Parathyroid adenoma (tissue), 2 donors: ENCODE measurements around the gene ENOX1.

Source experiments
- H2AFZ ChIP-seq: fragments of 300-600 bp; sonication (generic); one replicate; pipeline ENCODE4 v1.7.0; 2017; ENCODE audit warnings: antibody characterized with exemption, mild to moderate bottlenecking
- H3K27ac ChIP-seq: fragments of 300-600 bp; sonication (generic); one replicate; pipeline ENCODE4 v1.7.0; 2017
- H3K27me3 ChIP-seq: fragments of 300-600 bp; sonication (generic); one replicate; pipeline ENCODE4 v1.7.0; 2017; ENCODE audit warnings: low read length; ENCODE audit not compliant: control insufficient read depth, insufficient read depth
- H3K36me3 ChIP-seq: fragments of 300-600 bp; sonication (generic); one replicate; pipeline ENCODE4 v1.7.0; 2017; ENCODE audit warnings: low read length; ENCODE audit not compliant: control insufficient read depth, insufficient read depth
- H3K4me1 ChIP-seq: fragments of 300-600 bp; sonication (generic); one replicate; pipeline ENCODE4 v1.7.0; 2017; ENCODE audit warnings: control low read depth
- H3K4me2 ChIP-seq: fragments of 300-600 bp; sonication (generic); one replicate; pipeline ENCODE4 v1.7.0; 2017; ENCODE audit warnings: low read length
- H3K4me3 ChIP-seq: fragments of 300-600 bp; sonication (generic); one replicate; pipeline ENCODE4 v1.7.0; 2017; ENCODE audit warnings: low read depth, low read length
- H3K79me2 ChIP-seq: fragments of 300-600 bp; sonication (generic); one replicate; pipeline ENCODE4 v1.7.0; 2017; ENCODE audit warnings: control low read depth
- H3K9ac ChIP-seq: fragments of 300-600 bp; sonication (generic); one replicate; pipeline ENCODE4 v1.7.0; 2017; ENCODE audit warnings: mild to moderate bottlenecking
- H3K9me3 ChIP-seq: fragments of 300-600 bp; sonication (generic); one replicate; pipeline ENCODE4 v1.7.0; 2017; ENCODE audit warnings: low read length; ENCODE audit not compliant: control insufficient read depth
- TF ChIP-seq, protein P1 (sequence below): fragments of 300-600 bp; sonication (generic); IDR thresholded peaks from one replicate; pipeline ENCODE4 v1.7.0; 2017; ENCODE audit warnings: antibody characterized with exemption, mild to moderate bottlenecking
- donor health status: primary hyperparathyroidism.

Gene ENOX1

DNA sequence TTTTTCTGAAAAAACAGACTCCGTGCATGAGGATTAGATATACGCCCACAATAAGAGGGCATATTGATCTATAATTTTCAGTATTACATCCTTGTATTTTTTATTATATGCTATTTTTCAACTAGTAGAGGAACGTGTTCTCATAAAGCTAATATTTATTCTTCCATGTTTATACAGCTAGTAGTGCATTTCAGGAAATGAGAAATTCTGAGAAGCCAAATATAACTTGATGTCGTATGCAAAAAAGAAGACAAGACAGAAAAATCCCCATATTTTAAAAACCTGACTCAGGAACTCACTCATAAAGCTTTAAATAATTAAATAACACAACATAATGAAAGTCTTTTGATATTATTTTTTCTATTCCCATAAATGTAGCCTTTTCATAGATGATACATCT lies 308.6 kb downstream of the ENOX1 start:
- Histone ChIP-seq H3K9ac (no peak overlapping the region), H3K27ac (no peak overlapping the region), H3K9me3 (no peaks in the 10 kb centered on the region), H3K4me3 (no peak overlapping the region), H3K36me3 (no peaks in the 10 kb centered on the region), H2AFZ (no peak overlapping the region), H3K4me2 (no peak overlapping the region), H3K79me2 (no peaks in the 10 kb centered on the region), H3K4me1 (no peaks in the 10 kb centered on the region), H3K27me3 (no peaks in the 10 kb centered on the region)
- TF ChIP-seq, protein P1, sequence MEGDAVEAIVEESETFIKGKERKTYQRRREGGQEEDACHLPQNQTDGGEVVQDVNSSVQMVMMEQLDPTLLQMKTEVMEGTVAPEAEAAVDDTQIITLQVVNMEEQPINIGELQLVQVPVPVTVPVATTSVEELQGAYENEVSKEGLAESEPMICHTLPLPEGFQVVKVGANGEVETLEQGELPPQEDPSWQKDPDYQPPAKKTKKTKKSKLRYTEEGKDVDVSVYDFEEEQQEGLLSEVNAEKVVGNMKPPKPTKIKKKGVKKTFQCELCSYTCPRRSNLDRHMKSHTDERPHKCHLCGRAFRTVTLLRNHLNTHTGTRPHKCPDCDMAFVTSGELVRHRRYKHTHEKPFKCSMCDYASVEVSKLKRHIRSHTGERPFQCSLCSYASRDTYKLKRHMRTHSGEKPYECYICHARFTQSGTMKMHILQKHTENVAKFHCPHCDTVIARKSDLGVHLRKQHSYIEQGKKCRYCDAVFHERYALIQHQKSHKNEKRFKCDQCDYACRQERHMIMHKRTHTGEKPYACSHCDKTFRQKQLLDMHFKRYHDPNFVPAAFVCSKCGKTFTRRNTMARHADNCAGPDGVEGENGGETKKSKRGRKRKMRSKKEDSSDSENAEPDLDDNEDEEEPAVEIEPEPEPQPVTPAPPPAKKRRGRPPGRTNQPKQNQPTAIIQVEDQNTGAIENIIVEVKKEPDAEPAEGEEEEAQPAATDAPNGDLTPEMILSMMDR = no peak

DNA sequence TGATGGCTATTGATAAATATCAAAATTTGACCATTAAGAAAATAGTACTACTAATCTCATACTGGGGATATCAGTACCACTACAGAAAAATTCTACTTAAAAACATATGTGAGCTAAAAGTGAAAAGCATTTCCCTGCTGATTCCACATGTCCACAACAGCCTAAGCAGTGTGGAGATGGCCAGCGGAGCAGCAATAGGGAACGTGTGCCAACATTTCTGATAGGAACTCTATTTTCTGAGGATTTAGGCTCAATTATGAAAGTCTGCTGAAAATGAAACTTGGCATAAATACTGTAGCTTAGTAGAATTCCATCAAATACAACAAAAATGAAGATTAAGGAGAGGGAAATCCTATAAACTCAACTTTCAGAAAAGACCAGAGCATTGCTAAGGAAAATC lies 311.6 kb downstream of the ENOX1 start:
- Histone ChIP-seq H3K9me3 (no peaks in the 10 kb centered on the region), H3K27ac (no peak overlapping the region), H3K9ac (no peak overlapping the region), H2AFZ (no peak overlapping the region), H3K4me3 (no peak overlapping the region), H3K4me2 (no peak overlapping the region), H3K79me2 (no peaks in the 10 kb centered on the region), H3K36me3 (no peaks in the 10 kb centered on the region), H3K27me3 (no peaks in the 10 kb centered on the region), H3K4me1 (no peaks in the 10 kb centered on the region)
- TF ChIP-seq, protein P1 = no peak

DNA sequence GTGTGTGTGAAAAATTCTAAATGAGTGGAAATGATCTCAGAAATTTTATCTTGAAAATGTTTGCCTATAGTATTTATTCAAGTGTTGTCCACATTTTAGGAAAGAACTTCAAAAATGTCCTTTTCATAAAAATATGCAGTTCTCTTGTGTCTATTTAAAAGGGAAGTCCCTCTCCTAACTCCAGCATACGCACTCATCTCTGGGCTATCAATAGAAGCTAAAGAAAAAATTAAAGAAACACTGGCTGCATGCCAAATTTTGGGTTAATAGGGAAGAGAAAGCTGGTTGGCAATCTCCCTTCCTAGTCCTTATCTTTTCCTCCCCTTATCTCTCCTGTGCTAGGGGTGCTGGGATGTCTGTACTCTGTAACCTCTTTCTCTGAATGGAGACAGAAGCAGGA lies 313.3 kb downstream of the ENOX1 start:
- Histone ChIP-seq H2AFZ (no peak overlapping the region), H3K36me3 (no peaks in the 10 kb centered on the region), H3K4me3 (no peak overlapping the region), H3K79me2 (no peaks in the 10 kb centered on the region), H3K27me3 (no peaks in the 10 kb centered on the region), H3K9ac (no peak overlapping the region), H3K4me2 (no peak overlapping the region), H3K27ac (no peak overlapping the region), H3K9me3 (no peaks in the 10 kb centered on the region), H3K4me1 (no peaks in the 10 kb centered on the region)
- TF ChIP-seq, protein P1 = no peak

DNA sequence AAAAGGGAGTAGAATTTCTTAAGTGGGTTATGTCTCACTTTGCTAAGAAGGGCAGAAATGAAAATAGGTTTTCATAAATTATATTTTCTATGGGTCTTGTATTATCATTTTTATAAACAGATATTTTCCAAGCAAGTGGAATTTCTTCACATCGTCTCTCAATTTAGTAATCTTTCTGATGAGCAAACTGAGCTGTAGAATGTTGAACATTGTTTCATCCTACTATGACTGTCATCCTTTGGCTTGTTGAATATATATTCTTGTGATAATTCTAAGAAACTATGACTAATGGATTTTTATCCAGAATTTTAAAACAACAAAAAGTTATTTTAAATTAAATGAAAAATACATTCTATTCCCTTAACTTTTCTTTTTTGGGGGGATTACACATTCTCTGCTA lies 313.8 kb downstream of the ENOX1 start:
- Histone ChIP-seq H3K4me2 (no peak overlapping the region), H3K36me3 (no peaks in the 10 kb centered on the region), H2AFZ (no peak overlapping the region), H3K27ac (no peak overlapping the region), H3K4me1 (no peaks in the 10 kb centered on the region), H3K79me2 (no peaks in the 10 kb centered on the region), H3K9ac (no peak overlapping the region), H3K4me3 (no peak overlapping the region), H3K27me3 (no peaks in the 10 kb centered on the region), H3K9me3 (no peaks in the 10 kb centered on the region)
- TF ChIP-seq, protein P1 = no peak

DNA sequence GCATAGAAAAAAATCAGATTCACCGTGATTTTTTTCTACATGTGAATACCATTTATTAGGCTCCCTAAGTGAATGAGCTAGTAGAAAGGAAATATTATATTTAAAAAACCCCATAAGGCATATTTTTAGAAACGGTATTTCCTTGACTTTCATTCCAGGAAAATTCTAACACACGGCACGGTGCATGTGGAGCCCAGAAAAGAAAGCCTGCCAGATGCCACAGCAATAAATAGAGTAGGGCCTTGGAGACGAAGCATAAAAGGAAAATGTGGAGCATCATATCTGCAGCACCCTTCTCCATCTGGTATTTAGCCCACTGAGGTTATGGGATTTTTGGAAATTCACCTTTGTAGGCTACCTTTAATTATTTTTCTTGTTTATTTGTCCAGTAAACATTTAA lies 314.4 kb downstream of the ENOX1 start:
- Histone ChIP-seq H3K27me3 (no peaks in the 10 kb centered on the region), H3K4me1 (no peaks in the 10 kb centered on the region), H2AFZ (no peak overlapping the region), H3K4me2 (no peak overlapping the region), H3K4me3 (no peak overlapping the region), H3K9ac (no peak overlapping the region), H3K27ac (no peak overlapping the region), H3K79me2 (no peaks in the 10 kb centered on the region), H3K9me3 (no peaks in the 10 kb centered on the region), H3K36me3 (no peaks in the 10 kb centered on the region)
- TF ChIP-seq, protein P1 = no peak
